HG02571 (cell line): ENCODE measurements around the gene CBLL1.

Experiments
- ATAC-seq: cut with Tn5 transposase; IDR thresholded peaks from one replicate; pipeline ENCODE4 v1.9.1; 2021; ENCODE audit warnings: mild to moderate bottlenecking, moderate library complexity; ENCODE audit not compliant: unreplicated experiment

CBLL1 gene

GRCh38 chr7:107742678-107743566 lies 1.0 kb upstream of the CBLL1 start:
- ATAC-seq = peak; percentile 21

DNA sequence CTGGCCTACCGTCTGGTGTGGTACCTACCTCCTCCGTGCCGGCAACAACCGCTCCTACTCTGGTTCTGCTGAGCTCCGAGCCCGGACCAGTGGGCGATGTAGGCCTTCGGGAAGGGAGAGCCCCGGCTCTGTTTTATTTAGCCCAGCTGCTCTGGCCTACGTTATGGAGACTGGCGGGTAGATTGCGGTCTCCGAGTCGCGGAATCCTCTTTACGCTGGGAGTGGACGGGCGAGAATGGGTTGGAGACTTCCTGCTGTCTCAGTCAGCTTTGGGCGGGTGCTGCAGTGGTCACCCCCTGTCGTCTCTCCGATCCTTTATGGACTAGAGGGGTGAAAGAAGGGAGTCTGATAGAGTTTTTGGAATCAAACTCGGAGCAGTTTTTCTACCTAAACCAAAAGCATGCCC lies 406 bp downstream of the CBLL1 start:
- ATAC-seq = peak; percentile 38

DNA sequence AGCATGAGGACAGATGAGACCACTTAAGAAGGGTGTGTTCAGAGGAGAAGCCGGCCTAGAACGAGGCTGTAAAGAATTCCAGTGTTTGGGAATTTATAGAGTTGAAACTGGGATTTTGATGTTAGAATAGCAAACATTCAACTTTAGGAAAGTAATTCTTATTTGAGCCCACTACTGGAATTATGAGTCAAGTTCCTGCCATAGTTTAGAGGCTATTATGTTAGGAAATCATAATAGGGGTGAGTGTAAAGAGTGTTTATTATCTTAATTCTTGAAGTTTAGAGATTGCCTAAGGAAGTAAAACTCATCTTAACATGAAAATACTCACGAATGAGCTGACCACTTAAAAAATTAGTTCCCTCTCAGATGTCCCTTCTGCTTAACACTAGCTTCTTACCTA lies 2.1 kb downstream of the CBLL1 start:
- ATAC-seq = no peak

GRCh38 chr7:107751113-107751512 lies 7.2 kb downstream of the CBLL1 start:
- no peak for ATAC-seq

GRCh38 chr7:107754642-107755041 lies 10.7 kb downstream of the CBLL1 start:
- no peak for ATAC-seq

DNA sequence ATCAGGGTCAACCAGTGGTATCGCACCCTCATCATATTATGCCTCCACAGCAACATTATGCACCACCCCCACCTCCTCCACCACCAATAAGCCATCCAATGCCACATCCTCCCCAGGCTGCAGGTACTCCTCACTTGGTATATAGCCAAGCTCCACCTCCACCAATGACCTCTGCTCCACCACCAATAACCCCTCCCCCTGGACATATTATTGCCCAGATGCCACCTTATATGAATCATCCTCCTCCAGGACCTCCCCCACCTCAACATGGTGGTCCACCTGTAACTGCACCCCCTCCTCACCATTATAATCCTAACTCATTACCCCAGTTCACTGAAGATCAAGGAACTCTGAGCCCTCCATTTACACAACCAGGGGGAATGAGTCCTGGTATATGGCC lies 14.7 kb downstream of the CBLL1 start:
- ATAC-seq = no peak

- ATAC-seq = no peak
Observed at GRCh38 chr7:107767391-107767790, 23.4 kb downstream of the CBLL1 start.

DNA sequence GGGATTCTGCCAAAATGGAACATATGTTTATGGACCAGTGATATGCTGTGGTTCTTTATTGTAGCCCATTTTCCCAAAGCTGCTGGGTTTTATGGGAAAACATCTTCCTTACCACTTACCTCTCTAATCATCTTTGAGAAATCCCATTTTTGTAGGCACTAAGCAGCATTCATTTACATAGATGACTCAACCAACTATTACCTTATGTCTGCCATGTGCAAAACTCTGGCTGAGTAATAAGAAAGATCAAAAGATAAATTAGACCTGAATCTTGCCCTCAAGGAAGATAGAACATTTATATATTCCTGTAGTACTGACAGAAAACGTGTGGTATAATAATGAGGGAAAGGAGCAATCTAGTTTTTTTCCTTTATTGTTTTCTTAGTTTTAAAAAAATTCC lies 24.3 kb downstream of the CBLL1 start:
- ATAC-seq = no peak

DNA sequence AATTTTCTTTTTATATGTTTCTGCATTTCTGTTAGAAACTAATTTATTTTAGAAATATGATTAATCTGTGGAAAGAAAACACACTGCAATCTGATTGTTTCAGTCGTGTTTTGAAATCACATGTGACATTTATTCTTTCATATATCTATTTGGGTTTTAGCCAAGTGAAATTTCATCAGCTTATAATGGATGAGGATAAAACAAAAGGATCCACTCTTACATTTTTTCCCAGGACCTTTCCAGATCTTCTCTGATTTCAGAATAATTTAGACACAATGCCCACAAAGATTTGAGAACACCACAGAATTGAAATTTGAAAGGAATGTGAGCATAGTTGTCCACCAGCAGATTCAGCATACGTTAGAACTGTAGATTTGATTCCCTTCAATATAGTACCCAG lies 29.1 kb downstream of the CBLL1 start:
- no peak for ATAC-seq

GRCh38 chr7:107777702-107778101 lies 33.8 kb downstream of the CBLL1 start:
- ATAC-seq = no peak

- no peak for ATAC-seq
Observed at GRCh38 chr7:107778283-107778682, 34.3 kb downstream of the CBLL1 start.

GRCh38 chr7:107779647-107780099 lies 35.7 kb downstream of the CBLL1 start:
- no peak for ATAC-seq

- no peak for ATAC-seq
Observed at GRCh38 chr7:107782374-107782773, 38.4 kb downstream of the CBLL1 start.

- ATAC-seq = no peak
Observed at GRCh38 chr7:107783648-107784047, 39.7 kb downstream of the CBLL1 start.

DNA sequence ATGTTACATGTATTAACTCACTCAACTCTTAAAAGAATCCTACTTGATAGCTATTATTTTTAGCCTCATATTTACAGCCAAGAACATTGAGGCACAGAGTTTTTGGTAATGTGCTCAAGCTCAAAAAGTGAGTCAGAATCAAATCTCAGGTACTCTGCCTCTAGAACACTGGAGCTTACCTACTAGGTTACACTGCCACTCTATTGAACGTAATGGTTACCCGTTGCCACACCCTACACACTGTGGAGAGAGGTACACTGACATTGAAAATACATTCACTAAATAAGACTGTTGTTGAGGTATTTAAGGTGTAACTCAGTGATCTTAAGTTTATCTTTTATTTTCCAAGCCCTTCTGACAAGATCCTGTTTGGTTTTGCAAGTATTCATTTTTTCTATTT lies 41.2 kb downstream of the CBLL1 start:
- ATAC-seq = no peak

- no peak for ATAC-seq
Observed at GRCh38 chr7:107785926-107786325, 42.0 kb downstream of the CBLL1 start.

- ATAC-seq = no peak
Observed at GRCh38 chr7:107788216-107788615, 44.3 kb downstream of the CBLL1 start.

- no peak for ATAC-seq
Observed at GRCh38 chr7:107788662-107789061, 44.7 kb downstream of the CBLL1 start.

- no peak for ATAC-seq
Observed at GRCh38 chr7:107789647-107790046, 45.7 kb downstream of the CBLL1 start.

- no peak for ATAC-seq
Observed at GRCh38 chr7:107792364-107792763, 48.4 kb downstream of the CBLL1 start.

GRCh38 chr7:107799647-107800264 lies 55.8 kb downstream of the CBLL1 start:
- ATAC-seq = no peak

DNA sequence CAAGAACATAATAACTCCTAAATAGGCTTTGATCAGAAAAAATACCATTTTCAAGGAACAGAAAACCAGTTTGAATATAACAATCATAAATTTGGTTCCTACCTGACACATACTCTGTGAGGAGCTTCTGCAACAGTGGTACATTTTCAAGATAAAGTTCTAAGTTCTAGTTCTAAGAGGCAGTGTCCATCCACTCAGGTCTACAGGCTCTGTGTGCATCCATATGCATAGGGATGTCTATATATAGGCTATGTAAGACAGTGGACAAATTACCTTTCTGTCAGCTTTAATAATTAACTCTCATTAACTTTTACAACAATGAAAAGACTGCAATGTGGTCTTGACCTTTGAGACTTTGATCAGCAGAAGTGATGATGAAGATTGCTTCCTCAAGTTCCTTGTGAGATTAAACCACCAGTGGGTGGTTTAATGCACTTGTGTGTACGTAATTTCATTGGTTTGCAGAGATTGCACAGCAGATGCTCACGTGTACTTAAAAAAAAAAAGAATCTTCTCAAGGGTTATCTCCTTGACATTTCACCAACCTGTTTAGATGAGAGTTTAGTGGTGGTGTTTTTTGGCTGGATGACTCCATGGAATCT lies 59.2 kb downstream of the CBLL1 start, which contains the start of gene SLC26A3:
Gene SLC26A3, minus strand, starts transcription at position 215 of the 602 bp plus-strand sequence. CDS start 8,714 bp downstream, outside the sequence.
- no peak for ATAC-seq
